AG08395 (cell line): ENCODE data around the gene ADAMTS7.
"Not testable (repeated sequence)": the region's sequence is repeated elsewhere in the genome, so short reads cannot be mapped to it uniquely, and the experiment has no call there.

ENCODE experiments used
- DNase-seq: peaks from one replicate; pipeline ENCODE4 v3.0.0; 2012; ENCODE audit warnings: mixed read lengths, low spot score

Gene ADAMTS7

DNA sequence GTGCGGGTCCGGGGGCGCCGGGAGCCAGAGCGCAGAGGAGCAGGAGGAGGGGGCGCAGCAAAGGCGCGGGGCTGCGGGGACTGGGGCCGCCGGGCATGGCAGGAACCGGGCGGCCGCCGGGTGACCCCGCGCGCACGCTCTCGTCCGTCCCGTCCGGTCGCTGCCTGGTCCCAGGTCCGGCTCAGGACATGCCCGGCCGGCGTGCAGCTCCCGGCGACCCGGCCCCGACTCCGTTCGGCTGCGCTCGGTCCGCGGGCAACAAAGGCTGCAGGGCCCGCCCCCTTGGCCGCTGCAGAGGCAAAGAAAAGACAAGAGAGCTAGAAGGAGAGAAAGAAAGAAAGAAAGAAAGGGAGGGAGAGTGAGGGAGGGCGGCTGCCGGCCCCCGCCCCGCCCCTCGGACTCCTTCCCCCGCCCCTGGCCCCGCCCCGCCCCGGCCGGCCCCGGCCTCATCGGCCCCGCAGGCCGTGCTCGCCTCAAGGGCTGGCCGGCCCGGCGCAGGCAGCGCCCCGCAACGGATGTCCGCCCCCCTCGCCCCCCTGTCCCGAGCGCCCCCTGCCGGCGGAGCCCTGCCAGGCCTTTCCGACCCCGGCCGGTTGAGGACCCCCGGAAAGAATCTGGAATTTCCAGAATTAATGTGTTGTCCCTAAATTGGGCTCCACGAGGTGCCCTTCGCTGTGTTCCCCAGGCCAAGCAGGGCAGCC, at the start of gene ADAMTS7:
Gene ADAMTS7, minus strand, starts transcription at position 341 of the 701 bp plus-strand sequence. Its CDS starts 244 bp downstream, at position 97.
- peak; percentile 97 for DNase-seq

GRCh38 chr15:78859971-78860719, 48.9 kb upstream of the ADAMTS7 start:
- peak; percentile 72 for DNase-seq

- DNase-seq: no peak
Observed at GRCh38 chr15:78855746-78856145, 44.5 kb upstream of the ADAMTS7 start.

- DNase-seq: no peak
Observed at GRCh38 chr15:78854833-78855372, 43.6 kb upstream of the ADAMTS7 start.

GRCh38 chr15:78853500-78853899, 42.2 kb upstream of the ADAMTS7 start:
- no peak for DNase-seq

GRCh38 chr15:78850941-78851755, 39.9 kb upstream of the ADAMTS7 start:
- DNase-seq: no peak

DNA sequence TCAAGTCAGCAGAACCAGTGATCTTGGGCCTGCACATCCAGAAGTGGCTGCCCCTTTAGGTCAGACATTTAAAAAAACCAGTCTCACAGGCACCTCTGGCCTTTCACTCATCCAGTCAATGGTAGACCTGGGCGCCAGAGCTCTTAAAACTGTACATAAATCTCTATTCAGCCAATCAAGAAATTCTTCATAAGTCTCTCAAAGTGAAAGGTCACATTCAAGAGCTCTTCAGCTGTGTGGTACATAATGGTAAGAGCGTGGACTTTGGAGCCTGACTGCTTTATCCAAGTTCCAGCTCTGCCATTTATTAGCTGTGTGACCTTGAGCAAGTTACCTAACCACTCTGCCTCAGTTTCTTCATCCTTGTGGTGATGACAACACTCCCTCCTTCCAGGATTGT, 39.1 kb upstream of the ADAMTS7 start:
- DNase-seq: no peak

DNA sequence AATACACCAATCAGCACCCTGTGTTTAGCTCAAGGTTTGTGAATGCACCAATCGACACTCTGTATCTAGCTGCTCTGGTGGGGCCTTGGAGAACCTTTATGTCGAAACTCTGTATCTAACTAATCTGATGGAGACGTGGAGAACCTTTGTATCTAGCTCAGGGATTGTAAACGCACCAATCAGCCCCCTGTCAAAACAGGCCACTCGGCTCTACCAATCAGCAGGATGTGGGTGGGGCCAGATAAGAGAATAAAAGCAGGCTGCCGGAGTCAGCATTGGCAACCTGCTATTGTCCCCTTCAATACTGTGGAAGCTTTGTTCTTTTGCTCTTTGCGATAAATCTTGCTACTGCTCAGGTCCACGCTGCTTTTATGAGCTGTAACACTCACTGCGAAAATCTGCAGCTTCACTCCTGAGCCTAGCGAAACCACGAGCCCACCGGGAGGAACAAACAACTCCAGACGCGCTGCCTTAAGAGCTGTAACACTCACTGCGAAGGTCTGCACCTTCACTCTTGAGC, 36.2 kb upstream of the ADAMTS7 start:
- DNase-seq: not testable (repeated sequence)

DNA sequence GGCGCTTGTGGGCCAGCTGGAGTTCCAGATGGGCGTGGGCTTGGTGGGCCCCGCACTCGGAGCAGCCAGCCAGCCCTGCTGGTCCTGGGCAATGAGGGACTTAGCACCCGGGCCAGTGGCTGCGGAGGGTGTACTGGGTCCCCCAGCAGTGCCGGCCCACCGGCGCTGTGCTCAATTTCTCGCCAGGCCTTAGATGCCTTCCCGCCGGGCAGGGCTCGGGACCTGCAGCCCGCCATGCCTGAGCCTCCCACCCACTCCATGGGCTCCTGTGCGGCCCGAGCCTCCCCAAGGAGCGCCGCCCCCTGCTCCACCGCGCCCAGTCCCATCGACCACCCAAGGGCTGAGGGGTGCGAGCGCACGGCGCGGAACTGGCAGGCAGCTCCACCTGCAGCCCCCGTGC, 35.6 kb upstream of the ADAMTS7 start:
- DNase-seq: not testable (repeated sequence)

- DNase-seq: no peak
Observed at GRCh38 chr15:78842519-78842918, 31.3 kb upstream of the ADAMTS7 start.

GRCh38 chr15:78841891-78842290, 30.6 kb upstream of the ADAMTS7 start:
- no peak for DNase-seq

- no peak for DNase-seq
Observed at GRCh38 chr15:78841376-78841706, 30.1 kb upstream of the ADAMTS7 start.

GRCh38 chr15:78840661-78841375, 29.6 kb upstream of the ADAMTS7 start:
- DNase-seq: no peak

GRCh38 chr15:78839151-78839550, 27.9 kb upstream of the ADAMTS7 start:
- not testable (repeated sequence) for DNase-seq

DNA sequence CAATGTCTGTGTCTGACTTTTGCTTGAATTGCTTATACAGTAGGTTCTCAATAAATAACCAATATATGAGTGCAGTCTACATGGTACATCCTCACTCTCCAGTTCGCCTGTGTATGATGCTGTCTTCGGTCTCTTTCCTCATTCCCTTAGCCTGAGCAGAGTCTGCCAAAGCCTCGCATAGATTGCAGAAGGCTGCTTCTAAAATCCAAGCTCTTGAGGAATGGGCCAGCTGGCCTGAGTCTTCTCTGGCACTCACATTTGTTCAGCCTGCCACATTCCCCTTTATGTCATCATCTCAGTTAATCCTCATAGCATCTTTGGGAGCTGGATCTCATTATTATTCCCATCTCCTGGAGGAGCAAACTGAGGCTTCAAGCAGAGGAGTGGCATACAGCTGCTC, 27.2 kb upstream of the ADAMTS7 start:
- DNase-seq: peak; percentile 37

DNA sequence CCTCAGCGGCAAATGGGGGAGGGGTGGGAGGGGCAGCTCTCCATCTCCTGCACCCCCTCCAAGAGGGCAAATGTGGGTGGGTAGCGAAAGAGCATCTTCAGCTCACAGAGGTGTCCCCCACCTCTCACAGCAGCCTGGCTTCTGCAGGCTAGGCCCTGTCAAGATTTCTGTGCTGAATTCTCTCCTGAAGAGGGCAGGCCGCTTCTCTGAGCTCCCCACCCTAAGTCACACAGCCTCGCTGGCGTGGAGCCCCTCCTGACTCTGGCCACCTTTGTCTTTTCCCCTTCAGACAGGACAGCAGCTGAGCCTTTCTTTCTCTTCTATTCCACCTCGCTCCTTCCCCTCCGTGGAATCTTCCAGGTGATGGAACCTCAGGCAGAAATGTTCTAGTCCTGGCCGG, 26.3 kb upstream of the ADAMTS7 start:
- DNase-seq: no peak

DNA sequence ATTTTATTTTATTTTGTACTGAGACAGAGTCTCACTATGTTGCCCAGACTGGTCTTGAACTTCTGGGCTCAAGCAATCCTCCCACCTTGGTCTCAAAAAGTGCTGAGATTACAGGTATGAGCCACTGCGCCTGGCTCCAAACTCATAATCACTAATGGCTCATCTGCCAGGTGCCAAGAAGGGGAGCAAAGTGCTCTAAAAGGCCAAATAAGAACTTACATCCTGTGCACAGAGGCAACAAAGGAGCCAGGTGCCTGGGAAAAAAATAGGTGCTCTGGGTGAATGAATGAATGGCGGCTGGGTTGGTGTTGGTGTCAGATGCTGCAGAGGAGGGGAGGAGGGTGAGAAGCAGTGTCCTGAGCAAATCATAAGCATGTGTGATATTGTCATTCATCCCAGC, 25.9 kb upstream of the ADAMTS7 start:
- DNase-seq: no peak

GRCh38 chr15:78836333-78836732, 25.1 kb upstream of the ADAMTS7 start:
- no peak for DNase-seq

GRCh38 chr15:78831229-78832207, 20.3 kb upstream of the ADAMTS7 start:
- DNase-seq: no peak

- no peak for DNase-seq
Observed at GRCh38 chr15:78830514-78831228, 19.4 kb upstream of the ADAMTS7 start.
